Adrenal gland (tissue), 5 donors: Measurements from ENCODE around the gene MTF1.

ENCODE experiments used
- CTCF ChIP-seq, 6 experiments: fragments of 450-650 bp in 4 of 6; fragments of 200-600 bp in 2 of 6; sonication (generic) in 1 of 6; IDR thresholded peaks; 1 replicate in 5 of 6; 2 replicates in 1 of 6; pipeline versions ENCODE4 v1.5.1 to v1.8.0; 2016 to 2021; ENCODE audit warnings: antibody characterized with exemption in 6 of 6, mild to moderate bottlenecking in 2 of 6, moderate library complexity in 1 of 6
- POLR2A ChIP-seq, 2 donors: fragments of 450-650 bp; IDR thresholded peaks; one replicate each; pipeline ENCODE4 v1.6.1; 2017; ENCODE audit warnings: antibody characterized with exemption in 2 of 2, mild to moderate bottlenecking in 2 of 2, moderate library complexity in 1 of 2
- donor health status: DM: no; HTN: no; CAD: no.

- TF ChIP-seq CTCF (IDR thresholded peaks at IDR 0.05): no peak
- no peak for TF ChIP-seq POLR2A (IDR thresholded peaks at IDR 0.05)
Measured at GRCh38 chr1:37836788-37837187, 22.6 kb downstream of the MTF1 start.
